Prostate gland (tissue), 2 donors: ENCODE results near the gene ARMC2.

Experiments
- CTCF ChIP-seq, 4 experiments: fragments of 200-600 bp in 2 of 4; fragments of 450-650 bp in 2 of 4; sonication (generic) in 2 of 4; IDR thresholded peaks; 1 replicate in 3 of 4; 2 replicates in 1 of 4; pipeline ENCODE4 v1.5.1; 2016 to 2019; ENCODE audit warnings: antibody characterized with exemption in 4 of 4, mild to moderate bottlenecking in 2 of 4, moderate library complexity in 2 of 4
- POLR2A ChIP-seq: fragments of 450-650 bp; IDR thresholded peaks from one replicate; pipeline ENCODE4 v1.6.1; 2016; ENCODE audit warnings: antibody characterized with exemption, mild to moderate bottlenecking

GRCh38 chr6:108989700-108990099 lies 141.5 kb downstream of the ARMC2 start:
- TF ChIP-seq CTCF (IDR thresholded peaks at IDR 0.05) (no peak), POLR2A (no peak)
